ENCODE measurements around the gene JOSD1. TPM values are rescaled to one million over a fixed set of nuclear protein-coding genes. Genes with fewer than 3 reads are reported as not detected.

JOSD1 gene
- total RNA-seq, 1 experiment from 2014 or later: 50.5 TPM

DNA sequence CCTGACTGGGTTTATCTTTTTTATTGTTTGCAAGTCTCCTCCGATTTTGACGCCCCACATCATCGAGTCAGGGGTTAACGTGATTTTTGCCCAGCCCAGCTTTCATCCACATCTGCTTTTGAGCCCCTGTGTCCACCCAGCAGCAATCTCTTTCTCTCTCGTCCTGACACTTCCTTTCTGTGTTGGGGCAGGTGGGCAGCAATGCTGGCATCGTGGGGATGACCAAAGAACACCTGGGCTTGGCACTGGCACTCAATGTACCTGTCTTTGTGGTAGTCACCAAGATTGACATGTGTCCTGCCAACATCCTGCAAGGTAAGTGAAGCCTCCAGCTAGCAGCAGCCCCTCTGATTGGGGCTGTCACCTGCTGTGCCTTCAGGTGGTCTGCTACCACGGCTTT, 20.8 kb upstream of the JOSD1 start:
- Histone ChIP-seq H3K36me3 (ENCODE audit: insufficient read depth, low read length) (peaks cover 33% of the 10 kb centered on the region; the same call in 1 of the 2 replicates), H3K9me3 (ENCODE audit: low read length) (no peaks in the 10 kb centered on the region), H3K4me2 (ENCODE audit: low read depth, low read length, poor library complexity, severe bottlenecking) (no peak overlapping the region), H3K27me3 (ENCODE audit: low read length) (no peaks in the 10 kb centered on the region), H3K27ac (ENCODE audit: low read length) (no peak overlapping the region), H3K4me3 (ENCODE audit: low read length) (no peak overlapping the region), H3K9ac (ENCODE audit: low read length) (no peak overlapping the region), H3K4me1 (ENCODE audit: low read length) (no peaks in the 10 kb centered on the region), H3K79me2 (ENCODE audit: low read length) (peaks cover 12% of the 10 kb centered on the region; the same call in 1 of the 2 replicates), H4K20me1 (ENCODE audit: insufficient read depth, low read depth, low read length) (peaks cover 8% of the 10 kb centered on the region; the same call in 1 of the 2 replicates), H2AFZ (ENCODE audit: low read length) (no peak overlapping the region), H3K9me2 (replicated peaks; ENCODE audit: insufficient read depth, low read length) (no peaks in the 10 kb centered on the region)
- no peak for DNase-seq

GRCh38 chr22:38720350-38720749, 19.6 kb upstream of the JOSD1 start:
- H2AFZ ChIP-seq (ENCODE audit: low read length): no peak overlapping the region
- H3K9me3 ChIP-seq (ENCODE audit: low read length): no peaks in the 10 kb centered on the region
- no peak overlapping the region for H3K27ac ChIP-seq (ENCODE audit: low read length)
- H3K9me2 ChIP-seq (replicated peaks; ENCODE audit: insufficient read depth, low read length): no peaks in the 10 kb centered on the region
- H4K20me1 ChIP-seq (ENCODE audit: insufficient read depth, low read depth, low read length): peaks cover 12% of the 10 kb centered on the region; the same call in 1 of the 2 replicates
- H3K4me1 ChIP-seq (ENCODE audit: low read length): no peaks in the 10 kb centered on the region
- DNase-seq: no peak
- peaks cover 20% of the 10 kb centered on the region for H3K79me2 ChIP-seq (ENCODE audit: low read length)
- no peak overlapping the region for H3K9ac ChIP-seq (ENCODE audit: low read length)
- peaks cover 39% of the 10 kb centered on the region for H3K36me3 ChIP-seq (ENCODE audit: insufficient read depth, low read length)
- no peak overlapping the region for H3K4me3 ChIP-seq (ENCODE audit: low read length)
- H3K4me2 ChIP-seq (ENCODE audit: low read depth, low read length, poor library complexity, severe bottlenecking): no peak overlapping the region
- H3K27me3 ChIP-seq (ENCODE audit: low read length): no peaks in the 10 kb centered on the region

DNA sequence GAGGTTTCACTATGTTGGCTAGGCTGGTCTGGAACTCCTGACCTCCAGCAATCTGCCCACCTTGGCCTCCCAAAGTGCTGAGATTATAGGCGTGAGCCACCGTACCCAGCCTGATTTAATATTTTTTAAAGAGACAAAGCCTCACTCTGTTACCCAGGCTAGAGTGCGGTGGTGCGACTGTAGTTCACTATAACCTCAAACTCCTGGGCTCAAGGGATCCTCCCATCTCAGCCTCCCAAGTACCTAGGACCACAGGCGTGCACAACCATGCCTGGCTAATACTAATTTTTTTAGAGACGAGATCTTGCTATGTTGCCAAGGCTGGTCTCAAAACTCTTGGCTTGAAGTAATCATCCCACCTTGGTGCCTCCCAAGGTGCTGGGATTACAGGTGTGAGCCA, 18.5 kb upstream of the JOSD1 start:
- no peak overlapping the region for H2AFZ ChIP-seq (ENCODE audit: low read length)
- H3K27ac ChIP-seq (ENCODE audit: low read length): no peak overlapping the region
- H3K4me2 ChIP-seq (ENCODE audit: low read depth, low read length, poor library complexity, severe bottlenecking): no peak overlapping the region
- H3K9me3 ChIP-seq (ENCODE audit: low read length): no peaks in the 10 kb centered on the region
- peaks cover 31% of the 10 kb centered on the region for H3K79me2 ChIP-seq (ENCODE audit: low read length)
- no peak overlapping the region for H3K9ac ChIP-seq (ENCODE audit: low read length)
- H3K4me1 ChIP-seq (ENCODE audit: low read length): no peaks in the 10 kb centered on the region
- H3K27me3 ChIP-seq (ENCODE audit: low read length): no peaks in the 10 kb centered on the region
- no peak for DNase-seq
- no peak overlapping the region for H3K4me3 ChIP-seq (ENCODE audit: low read length)
- H4K20me1 ChIP-seq (ENCODE audit: insufficient read depth, low read depth, low read length): peaks cover 17% of the 10 kb centered on the region; the same call in 1 of the 2 replicates
- H3K9me2 ChIP-seq (replicated peaks; ENCODE audit: insufficient read depth, low read length): no peaks in the 10 kb centered on the region
- H3K36me3 ChIP-seq (ENCODE audit: insufficient read depth, low read length): peaks cover 35% of the 10 kb centered on the region

DNA sequence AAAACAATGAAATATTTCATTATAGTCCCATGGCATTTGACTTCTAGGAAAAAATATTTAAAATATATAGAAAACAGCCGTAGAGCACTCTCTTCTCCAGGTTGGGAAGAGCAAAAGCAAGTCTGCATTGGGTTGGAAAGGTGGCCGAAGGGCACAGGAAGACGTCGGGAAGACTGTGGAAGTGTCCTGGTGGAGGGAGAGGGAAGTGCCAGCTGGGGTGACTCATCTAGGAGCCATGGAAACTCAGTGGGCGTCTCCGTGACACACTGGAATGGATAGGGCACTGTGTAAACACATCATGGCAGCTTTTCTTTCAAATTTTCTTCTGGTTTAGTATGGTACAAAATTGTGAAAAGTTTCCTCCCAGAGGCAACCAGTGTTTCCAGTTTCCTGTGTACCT, 17.7 kb upstream of the JOSD1 start:
- H3K4me3 ChIP-seq (ENCODE audit: low read length): no peak overlapping the region
- no peaks in the 10 kb centered on the region for H3K27me3 ChIP-seq (ENCODE audit: low read length)
- no peak overlapping the region for H3K4me2 ChIP-seq (ENCODE audit: low read depth, low read length, poor library complexity, severe bottlenecking)
- H3K4me1 ChIP-seq (ENCODE audit: low read length): no peaks in the 10 kb centered on the region
- H3K27ac ChIP-seq (ENCODE audit: low read length): no peak overlapping the region
- peaks cover 21% of the 10 kb centered on the region; the same call in 1 of the 2 replicates for H4K20me1 ChIP-seq (ENCODE audit: insufficient read depth, low read depth, low read length)
- H2AFZ ChIP-seq (ENCODE audit: low read length): no peak overlapping the region
- H3K9me3 ChIP-seq (ENCODE audit: low read length): no peaks in the 10 kb centered on the region
- H3K36me3 ChIP-seq (ENCODE audit: insufficient read depth, low read length): peaks cover 29% of the 10 kb centered on the region
- no peaks in the 10 kb centered on the region for H3K9me2 ChIP-seq (replicated peaks; ENCODE audit: insufficient read depth, low read length)
- H3K79me2 ChIP-seq (ENCODE audit: low read length): peaks cover 37% of the 10 kb centered on the region
- DNase-seq: no peak
- H3K9ac ChIP-seq (ENCODE audit: low read length): no peak overlapping the region

- Histone ChIP-seq H3K9me2 (replicated peaks; ENCODE audit: insufficient read depth, low read length) (no peaks in the 10 kb centered on the region), H3K9me3 (ENCODE audit: low read length) (no peaks in the 10 kb centered on the region), H3K4me3 (ENCODE audit: low read length) (no peak overlapping the region), H3K27ac (ENCODE audit: low read length) (no peak overlapping the region), H3K4me1 (ENCODE audit: low read length) (no peaks in the 10 kb centered on the region), H2AFZ (ENCODE audit: low read length) (no peak overlapping the region), H3K36me3 (ENCODE audit: insufficient read depth, low read length) (peaks cover 21% of the 10 kb centered on the region), H3K27me3 (ENCODE audit: low read length) (no peaks in the 10 kb centered on the region), H3K79me2 (ENCODE audit: low read length) (peaks cover 49% of the 10 kb centered on the region), H3K4me2 (ENCODE audit: low read depth, low read length, poor library complexity, severe bottlenecking) (no peak overlapping the region), H4K20me1 (ENCODE audit: insufficient read depth, low read depth, low read length) (peaks cover 28% of the 10 kb centered on the region; the same call in 1 of the 2 replicates), H3K9ac (ENCODE audit: low read length) (no peak overlapping the region)
- DNase-seq: no peak
These were observed 16.5 kb upstream of the JOSD1 start for GRCh38 chr22:38717244-38717643.

DNA sequence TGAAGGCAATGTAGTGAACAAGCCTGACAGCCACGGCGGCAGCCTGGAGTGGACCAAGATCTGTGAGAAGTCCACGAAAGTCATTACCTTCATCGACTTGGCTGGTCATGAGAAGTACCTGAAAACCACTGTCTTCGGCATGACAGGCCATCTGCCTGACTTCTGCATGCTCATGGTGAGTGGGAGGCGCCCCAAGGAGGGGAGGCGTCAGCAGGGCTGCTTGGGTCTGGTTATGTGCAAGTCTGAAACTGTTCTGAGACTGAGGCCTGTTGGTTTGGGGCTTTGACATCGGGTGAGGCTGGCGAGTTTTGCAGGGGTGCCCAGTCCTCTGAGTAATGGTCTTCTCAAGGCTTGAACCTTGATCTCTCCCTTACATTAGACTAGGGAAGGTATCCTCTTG, 16.1 kb upstream of the JOSD1 start:
- H4K20me1 ChIP-seq (ENCODE audit: insufficient read depth, low read depth, low read length): peaks cover 29% of the 10 kb centered on the region; the same call in 1 of the 2 replicates
- H3K9ac ChIP-seq (ENCODE audit: low read length): no peak overlapping the region
- H2AFZ ChIP-seq (ENCODE audit: low read length): no peak overlapping the region
- no peaks in the 10 kb centered on the region for H3K27me3 ChIP-seq (ENCODE audit: low read length)
- no peak overlapping the region for H3K4me2 ChIP-seq (ENCODE audit: low read depth, low read length, poor library complexity, severe bottlenecking)
- no peaks in the 10 kb centered on the region for H3K4me1 ChIP-seq (ENCODE audit: low read length)
- no peak for DNase-seq
- H3K9me3 ChIP-seq (ENCODE audit: low read length): no peaks in the 10 kb centered on the region
- no peak overlapping the region for H3K4me3 ChIP-seq (ENCODE audit: low read length)
- H3K27ac ChIP-seq (ENCODE audit: low read length): no peak overlapping the region
- H3K79me2 ChIP-seq (ENCODE audit: low read length): peaks cover 53% of the 10 kb centered on the region
- H3K9me2 ChIP-seq (replicated peaks; ENCODE audit: insufficient read depth, low read length): no peaks in the 10 kb centered on the region
- peaks cover 18% of the 10 kb centered on the region for H3K36me3 ChIP-seq (ENCODE audit: insufficient read depth, low read length)

DNA sequence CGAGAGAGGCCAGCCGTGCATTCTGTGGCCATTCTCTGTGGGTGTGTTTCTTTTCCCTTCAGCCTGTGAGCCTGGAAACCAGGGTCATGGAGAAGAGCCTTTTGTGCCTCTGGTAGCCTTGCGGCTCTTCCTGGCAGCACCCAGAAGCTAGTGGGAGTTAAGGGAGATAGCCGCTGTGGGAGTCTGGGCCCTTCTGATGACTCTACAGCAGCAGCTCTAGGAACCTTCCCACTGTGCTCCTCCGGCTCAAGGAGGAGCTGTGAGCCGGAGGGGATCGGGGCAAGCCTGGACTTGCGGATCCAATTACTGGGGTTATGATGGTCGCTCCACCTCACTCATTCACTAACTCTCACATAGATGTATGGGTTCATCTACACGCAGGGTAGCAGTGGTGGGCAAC, 15.5 kb upstream of the JOSD1 start:
- Histone ChIP-seq H3K4me3 (ENCODE audit: low read length) (no peak overlapping the region), H3K79me2 (ENCODE audit: low read length) (peaks cover 57% of the 10 kb centered on the region), H3K27me3 (ENCODE audit: low read length) (no peaks in the 10 kb centered on the region), H2AFZ (ENCODE audit: low read length) (no peak overlapping the region), H3K9me2 (replicated peaks; ENCODE audit: insufficient read depth, low read length) (no peaks in the 10 kb centered on the region), H3K9ac (ENCODE audit: low read length) (no peak overlapping the region), H3K27ac (ENCODE audit: low read length) (no peak overlapping the region), H3K9me3 (ENCODE audit: low read length) (no peaks in the 10 kb centered on the region), H4K20me1 (ENCODE audit: insufficient read depth, low read depth, low read length) (peaks cover 29% of the 10 kb centered on the region; the same call in 1 of the 2 replicates), H3K4me1 (ENCODE audit: low read length) (no peaks in the 10 kb centered on the region), H3K4me2 (ENCODE audit: low read depth, low read length, poor library complexity, severe bottlenecking) (no peak overlapping the region), H3K36me3 (ENCODE audit: insufficient read depth, low read length) (peaks cover 18% of the 10 kb centered on the region)
- DNase-seq: no peak

DNA sequence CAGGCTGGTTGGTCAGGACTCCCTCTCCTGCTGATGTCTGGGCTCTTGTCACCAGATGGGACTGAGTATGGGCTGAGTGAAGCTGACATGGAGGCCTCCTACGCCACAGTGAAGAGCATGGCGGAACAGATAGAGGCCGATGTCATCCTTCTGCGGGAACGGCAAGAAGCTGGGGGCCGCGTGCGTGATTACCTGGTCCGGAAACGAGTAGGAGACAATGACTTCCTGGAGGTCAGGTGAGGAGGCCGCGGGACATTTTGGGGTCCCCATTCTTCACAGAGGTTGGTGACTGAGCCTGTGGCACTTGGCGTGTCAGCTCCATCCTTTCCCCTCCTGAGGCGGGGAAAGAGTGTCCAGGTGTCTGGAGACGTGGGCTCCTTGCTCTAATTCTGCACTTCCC, 15.1 kb upstream of the JOSD1 start:
- peaks cover 18% of the 10 kb centered on the region for H3K36me3 ChIP-seq (ENCODE audit: insufficient read depth, low read length)

More for the DNA sequence above, 15.1 kb upstream of the JOSD1 start:
- peaks cover 29% of the 10 kb centered on the region; the same call in 1 of the 2 replicates for H4K20me1 ChIP-seq (ENCODE audit: insufficient read depth, low read depth, low read length)
- H3K27me3 ChIP-seq (ENCODE audit: low read length): no peaks in the 10 kb centered on the region
- H3K27ac ChIP-seq (ENCODE audit: low read length): no peak overlapping the region
- no peaks in the 10 kb centered on the region for H3K9me2 ChIP-seq (replicated peaks; ENCODE audit: insufficient read depth, low read length)
- H2AFZ ChIP-seq (ENCODE audit: low read length): no peak overlapping the region
- H3K9me3 ChIP-seq (ENCODE audit: low read length): no peaks in the 10 kb centered on the region
- H3K4me1 ChIP-seq (ENCODE audit: low read length): no peaks in the 10 kb centered on the region
- H3K9ac ChIP-seq (ENCODE audit: low read length): no peak overlapping the region
- H3K4me2 ChIP-seq (ENCODE audit: low read depth, low read length, poor library complexity, severe bottlenecking): no peak overlapping the region
- H3K4me3 ChIP-seq (ENCODE audit: low read length): no peak overlapping the region
- DNase-seq: no peak
- peaks cover 62% of the 10 kb centered on the region for H3K79me2 ChIP-seq (ENCODE audit: low read length)

Measured in Karpas-422 (cell line).